Activated naive CD4-positive, alpha-beta T cell treated with anti-CD3 and anti-CD28 coated beads, Interleukin-2, amount 10 ng/mL, durations not matched to agents 7 days and 5 days (primary cell): ENCODE results near the gene PRKN.

Experiments
- CTCF ChIA-PET: fragments of 350-600 bp; sonication (Branson Sonifier 250); formaldehyde crosslinking; loops from one replicate; lab custom pipeline; 2021; ENCODE audit warnings: antibody characterized with exemption; lab: Charles Lee
- DNase-seq: peaks from one replicate; pipeline ENCODE4 v3.0.0-alpha.2; 2020
- H3K27ac Mint-ChIP-seq: one replicate; pipeline ENCODE4 v1.8.0; 2021; ENCODE audit warnings: mild to moderate bottlenecking, moderate library complexity, mixed read lengths
- H3K27me3 Mint-ChIP-seq: one replicate; pipeline ENCODE4 v1.8.0; 2021; ENCODE audit warnings: mild to moderate bottlenecking, mixed read lengths
- H3K36me3 Mint-ChIP-seq: one replicate; pipeline ENCODE4 v1.8.0; 2021; ENCODE audit warnings: mixed read lengths
- H3K4me1 Mint-ChIP-seq: one replicate; pipeline ENCODE4 v1.8.0; 2021; ENCODE audit warnings: mixed read lengths
- H3K4me3 Mint-ChIP-seq: one replicate; pipeline ENCODE4 v1.8.0; 2021; ENCODE audit warnings: mild to moderate bottlenecking, moderate library complexity, mixed read lengths
- H3K9me3 Mint-ChIP-seq: one replicate; pipeline ENCODE4 v1.8.0; 2021; ENCODE audit warnings: mixed read lengths

The PRKN gene

GRCh38 chr6:162178666-162179065, 548.9 kb downstream of the PRKN start:
- no peak overlapping the region for H3K27ac Mint-ChIP-seq
- no peak for DNase-seq
- H3K27me3 Mint-ChIP-seq: no peaks in the 10 kb centered on the region
- H3K36me3 Mint-ChIP-seq: no peaks in the 10 kb centered on the region
- no peaks in the 10 kb centered on the region for H3K4me1 Mint-ChIP-seq
- CTCF ChIA-PET: no interaction called here
- no peaks in the 10 kb centered on the region for H3K9me3 Mint-ChIP-seq
- no peak overlapping the region for H3K4me3 Mint-ChIP-seq

GRCh38 chr6:162178266-162178665, 549.3 kb downstream of the PRKN start:
- Mint-ChIP-seq H3K27me3 (no peaks in the 10 kb centered on the region), H3K9me3 (no peaks in the 10 kb centered on the region), H3K4me3 (no peak overlapping the region), H3K4me1 (no peaks in the 10 kb centered on the region), H3K27ac (no peak overlapping the region), H3K36me3 (no peaks in the 10 kb centered on the region)
- no peak for DNase-seq
- CTCF ChIA-PET: no interaction called here

- no peak overlapping the region for H3K4me3 Mint-ChIP-seq
- H3K27me3 Mint-ChIP-seq: no peaks in the 10 kb centered on the region
- H3K36me3 Mint-ChIP-seq: no peaks in the 10 kb centered on the region
- H3K4me1 Mint-ChIP-seq: no peaks in the 10 kb centered on the region
- H3K27ac Mint-ChIP-seq: no peak overlapping the region
- no peak for DNase-seq
- H3K9me3 Mint-ChIP-seq: no peaks in the 10 kb centered on the region
- CTCF ChIA-PET: no interaction called here
Measured at GRCh38 chr6:162177746-162178145, 549.8 kb downstream of the PRKN start.

GRCh38 chr6:162173466-162173865, 554.1 kb downstream of the PRKN start:
- no peak overlapping the region for H3K4me3 Mint-ChIP-seq
- no peaks in the 10 kb centered on the region for H3K9me3 Mint-ChIP-seq
- DNase-seq: no peak
- CTCF ChIA-PET: no interaction called here
- H3K36me3 Mint-ChIP-seq: no peaks in the 10 kb centered on the region
- no peaks in the 10 kb centered on the region for H3K4me1 Mint-ChIP-seq
- H3K27ac Mint-ChIP-seq: no peak overlapping the region
- H3K27me3 Mint-ChIP-seq: no peaks in the 10 kb centered on the region

GRCh38 chr6:162165479-162165878, 562.1 kb downstream of the PRKN start:
- no peak for DNase-seq
- H3K27ac Mint-ChIP-seq: no peak overlapping the region
- no peaks in the 10 kb centered on the region for H3K9me3 Mint-ChIP-seq
- H3K4me3 Mint-ChIP-seq: no peak overlapping the region
- CTCF ChIA-PET: no interaction called here
- H3K36me3 Mint-ChIP-seq: no peaks in the 10 kb centered on the region
- H3K4me1 Mint-ChIP-seq: no peaks in the 10 kb centered on the region
- H3K27me3 Mint-ChIP-seq: no peaks in the 10 kb centered on the region

- Mint-ChIP-seq H3K36me3 (no peaks in the 10 kb centered on the region), H3K27me3 (no peaks in the 10 kb centered on the region), H3K9me3 (no peaks in the 10 kb centered on the region), H3K4me1 (no peaks in the 10 kb centered on the region), H3K27ac (no peak overlapping the region), H3K4me3 (no peak overlapping the region)
- no peak for DNase-seq
- CTCF ChIA-PET: no interaction called here
Measured at GRCh38 chr6:162157167-162157870, 570.2 kb downstream of the PRKN start.

- H3K4me3 Mint-ChIP-seq: no peak overlapping the region
- no peaks in the 10 kb centered on the region for H3K36me3 Mint-ChIP-seq
- H3K27ac Mint-ChIP-seq: no peak overlapping the region
- H3K4me1 Mint-ChIP-seq: no peaks in the 10 kb centered on the region
- CTCF ChIA-PET: no interaction called here
- H3K9me3 Mint-ChIP-seq: no peaks in the 10 kb centered on the region
- no peak for DNase-seq
- no peaks in the 10 kb centered on the region for H3K27me3 Mint-ChIP-seq
Measured at GRCh38 chr6:162156146-162156545, 571.4 kb downstream of the PRKN start.

- H3K9me3 Mint-ChIP-seq: peaks cover 4% of the 10 kb centered on the region
- CTCF ChIA-PET: no interaction called here
- H3K27ac Mint-ChIP-seq: no peak overlapping the region
- H3K4me1 Mint-ChIP-seq: no peaks in the 10 kb centered on the region
- H3K36me3 Mint-ChIP-seq: no peaks in the 10 kb centered on the region
- H3K27me3 Mint-ChIP-seq: no peaks in the 10 kb centered on the region
- H3K4me3 Mint-ChIP-seq: no peak overlapping the region
- no peak for DNase-seq
Measured at GRCh38 chr6:162154930-162155329, 572.6 kb downstream of the PRKN start.

- no peak overlapping the region for H3K4me3 Mint-ChIP-seq
- H3K27me3 Mint-ChIP-seq: no peaks in the 10 kb centered on the region
- H3K9me3 Mint-ChIP-seq: peaks cover 7% of the 10 kb centered on the region
- no peak overlapping the region for H3K27ac Mint-ChIP-seq
- CTCF ChIA-PET: no interaction called here
- no peak for DNase-seq
- H3K36me3 Mint-ChIP-seq: no peaks in the 10 kb centered on the region
- H3K4me1 Mint-ChIP-seq: no peaks in the 10 kb centered on the region
Measured at GRCh38 chr6:162154001-162154400, 573.6 kb downstream of the PRKN start.

GRCh38 chr6:162153120-162153519, 574.4 kb downstream of the PRKN start:
- H3K4me1 Mint-ChIP-seq: no peaks in the 10 kb centered on the region
- CTCF ChIA-PET: no interaction called here
- no peak for DNase-seq

GRCh38 chr6:162151021-162151665, 576.4 kb downstream of the PRKN start:
- Mint-ChIP-seq H3K27ac (no peak overlapping the region), H3K27me3 (no peaks in the 10 kb centered on the region), H3K4me1 (no peaks in the 10 kb centered on the region), H3K4me3 (no peak overlapping the region), H3K36me3 (no peaks in the 10 kb centered on the region), H3K9me3 (peaks cover 8% of the 10 kb centered on the region)
- DNase-seq: no peak
- CTCF ChIA-PET: no interaction called here

More at GRCh38 chr6:162153120-162153519, 574.4 kb downstream of the PRKN start:
- Mint-ChIP-seq H3K27ac (no peak overlapping the region), H3K4me3 (no peak overlapping the region), H3K9me3 (peaks cover 7% of the 10 kb centered on the region), H3K36me3 (no peaks in the 10 kb centered on the region), H3K27me3 (no peaks in the 10 kb centered on the region)

- Mint-ChIP-seq H3K27me3 (no peaks in the 10 kb centered on the region), H3K4me1 (no peaks in the 10 kb centered on the region), H3K27ac (no peak overlapping the region), H3K9me3 (peaks cover 8% of the 10 kb centered on the region), H3K4me3 (no peak overlapping the region), H3K36me3 (no peaks in the 10 kb centered on the region)
- DNase-seq: no peak
- CTCF ChIA-PET: no interaction called here
Measured at GRCh38 chr6:162150295-162150694, 577.3 kb downstream of the PRKN start.

- Mint-ChIP-seq H3K36me3 (no peaks in the 10 kb centered on the region), H3K9me3 (peaks cover 8% of the 10 kb centered on the region), H3K27ac (no peak overlapping the region), H3K4me3 (no peak overlapping the region), H3K4me1 (no peaks in the 10 kb centered on the region), H3K27me3 (no peaks in the 10 kb centered on the region)
- no peak for DNase-seq
- CTCF ChIA-PET: no interaction called here
Measured at GRCh38 chr6:162149786-162150185, 577.8 kb downstream of the PRKN start.

GRCh38 chr6:162147805-162148204, 579.8 kb downstream of the PRKN start:
- H3K36me3 Mint-ChIP-seq: no peaks in the 10 kb centered on the region
- no peak for DNase-seq
- H3K4me3 Mint-ChIP-seq: no peak overlapping the region
- H3K4me1 Mint-ChIP-seq: no peaks in the 10 kb centered on the region
- H3K27ac Mint-ChIP-seq: no peak overlapping the region
- H3K27me3 Mint-ChIP-seq: no peaks in the 10 kb centered on the region
- CTCF ChIA-PET: no interaction called here
- peaks cover 8% of the 10 kb centered on the region for H3K9me3 Mint-ChIP-seq

GRCh38 chr6:162147281-162147680, 580.3 kb downstream of the PRKN start:
- Mint-ChIP-seq H3K4me1 (no peaks in the 10 kb centered on the region), H3K9me3 (peaks cover 8% of the 10 kb centered on the region), H3K4me3 (no peak overlapping the region), H3K27me3 (no peaks in the 10 kb centered on the region), H3K36me3 (no peaks in the 10 kb centered on the region), H3K27ac (no peak overlapping the region)
- no peak for DNase-seq
- CTCF ChIA-PET: no interaction called here
